VCaP (cell line): ENCODE results near the gene SSX5.
"Not testable (repeated sequence)": the region's sequence is repeated elsewhere in the genome, so short reads cannot be mapped to it uniquely, and the experiment has no call there.

Source experiments
- H3K27ac ChIP-seq: fragments of 450-650 bp; 2 replicates; pipeline ENCODE4 v1.5.1; 2017
- CTCF ChIP-seq: fragments of 450-650 bp; conservative IDR thresholded peaks from 2 replicates; pipeline ENCODE4 v1.5.1; 2017; ENCODE audit warnings: mild to moderate bottlenecking, moderate library complexity

The SSX5 gene

DNA sequence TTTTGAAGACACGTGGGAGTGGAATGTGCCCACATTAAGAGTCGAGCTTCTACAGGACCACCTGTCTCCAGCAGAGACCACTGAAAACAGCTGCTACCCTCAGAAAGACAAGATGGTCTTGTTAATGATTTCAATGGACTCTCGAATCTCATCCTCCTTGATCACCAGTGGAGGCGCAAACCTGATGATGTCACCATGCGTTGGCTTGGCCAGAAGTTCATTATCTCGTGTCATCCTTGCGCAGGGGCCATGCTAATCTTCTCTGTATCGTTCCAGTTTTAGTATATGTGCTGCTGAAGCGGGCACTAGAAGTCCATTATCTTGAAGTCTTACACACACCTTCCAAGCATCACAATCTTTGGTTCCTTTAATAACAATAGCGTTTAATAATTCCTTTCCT is 42.8 kb downstream of the SSX5 start:
- no peak overlapping the region for H3K27ac ChIP-seq
- TF ChIP-seq CTCF: no peak

- H3K27ac ChIP-seq: not testable (repeated sequence)
These were observed 53.9 kb downstream of the SSX5 start for GRCh38 chrX:48142697-48143096.

DNA sequence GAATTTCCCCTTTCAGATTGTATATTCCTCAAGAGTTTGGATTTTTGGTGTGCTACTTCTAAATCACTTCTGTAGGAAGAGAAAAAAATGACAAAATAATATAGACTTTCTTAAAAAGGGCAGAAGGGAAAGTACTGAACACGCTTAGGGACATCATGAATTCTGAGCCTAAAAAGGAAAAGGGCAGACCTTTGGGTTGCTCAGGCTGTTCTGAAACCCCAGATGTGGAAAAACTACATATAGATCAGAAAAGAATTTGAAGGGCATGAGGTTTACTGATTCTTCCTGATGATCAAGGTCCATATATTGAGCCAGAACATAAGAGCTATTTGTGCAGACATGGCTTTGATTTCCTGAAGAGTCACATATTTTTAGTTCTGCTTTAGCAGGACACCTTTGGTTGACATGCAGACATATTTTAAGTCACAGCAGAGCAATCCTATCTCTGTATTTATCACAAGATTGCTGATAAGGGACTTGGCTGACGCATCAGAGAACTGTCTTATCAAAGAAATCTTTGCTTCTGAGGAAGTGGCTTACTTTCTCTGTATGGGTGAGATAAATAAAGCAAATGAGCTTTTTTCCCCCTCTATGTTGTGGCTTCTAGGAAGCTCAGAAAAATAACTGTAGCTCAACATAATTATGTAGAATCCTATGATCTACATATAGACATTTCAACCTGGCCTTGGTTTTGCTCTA is 54.6 kb downstream of the SSX5 start:
- H3K27ac ChIP-seq: not testable (repeated sequence)

DNA sequence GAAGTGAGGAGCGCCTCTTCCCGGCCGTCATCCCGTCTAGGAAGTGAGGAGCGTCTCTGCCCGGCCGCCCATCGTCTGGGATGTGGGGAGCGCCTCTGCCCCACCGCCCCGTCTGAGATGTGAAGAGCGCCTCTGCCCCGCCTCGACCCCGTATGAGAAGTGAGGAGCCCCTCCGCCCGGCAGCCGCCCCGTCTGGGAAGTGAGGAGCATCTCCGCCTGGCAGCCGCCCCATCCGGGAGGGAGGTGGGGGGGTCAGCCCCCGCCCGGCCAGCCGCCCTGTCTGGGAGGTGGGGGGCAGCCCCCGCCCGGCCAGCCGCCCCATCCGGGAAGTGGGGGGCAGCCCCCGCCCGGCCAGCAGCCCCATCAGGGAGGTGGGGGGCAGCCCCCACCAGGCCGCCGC is 57.5 kb downstream of the SSX5 start:
- H3K27ac ChIP-seq: not testable (repeated sequence)
